Measurements from ENCODE around the gene CFAP65.

GRCh38 chr2:219024059-219024458 lies 17.3 kb downstream of the CFAP65 start:
- TF ChIP-seq CTCF (IDR thresholded peaks at IDR 0.05), result no peak
- no peak for TF ChIP-seq POLR2A (IDR thresholded peaks at IDR 0.05)
